Stimulated activated CD8-positive, alpha-beta memory T cell treated with anti-CD3 and anti-CD28 coated beads, Interleukin-2, amount 100 ng/mL, for 1 hour (primary cell): Measurements from ENCODE around the gene KRTAP26-1.

Source experiments
- DNase-seq, 2 donors: peaks; one replicate each; pipeline ENCODE4 v3.0.0-alpha.2; 2020; ENCODE audit warnings: low read depth in 2 of 2

KRTAP26-1 gene

DNA sequence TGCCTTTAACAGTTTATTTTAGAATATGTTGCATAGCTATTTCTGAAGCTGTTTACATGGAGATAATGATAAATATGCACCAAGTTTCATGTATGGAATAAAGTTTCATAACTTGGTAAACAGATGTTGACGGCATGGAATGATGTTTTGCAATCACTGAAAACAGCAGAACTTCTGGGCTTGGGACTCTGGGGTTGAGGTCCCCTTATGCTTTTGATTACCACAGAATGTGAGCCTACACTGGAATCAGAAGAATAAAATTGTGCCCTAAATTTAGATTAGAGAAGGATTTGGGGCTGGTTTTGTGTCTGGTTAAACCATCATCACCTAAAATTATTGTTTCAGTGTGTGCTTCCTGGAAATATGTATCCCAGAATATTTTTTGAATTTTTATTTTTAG, 48.5 kb downstream of the KRTAP26-1 start:
- DNase-seq: no peak

GRCh38 chr21:30271156-30271555, 49.0 kb downstream of the KRTAP26-1 start:
- DNase-seq: no peak

DNA sequence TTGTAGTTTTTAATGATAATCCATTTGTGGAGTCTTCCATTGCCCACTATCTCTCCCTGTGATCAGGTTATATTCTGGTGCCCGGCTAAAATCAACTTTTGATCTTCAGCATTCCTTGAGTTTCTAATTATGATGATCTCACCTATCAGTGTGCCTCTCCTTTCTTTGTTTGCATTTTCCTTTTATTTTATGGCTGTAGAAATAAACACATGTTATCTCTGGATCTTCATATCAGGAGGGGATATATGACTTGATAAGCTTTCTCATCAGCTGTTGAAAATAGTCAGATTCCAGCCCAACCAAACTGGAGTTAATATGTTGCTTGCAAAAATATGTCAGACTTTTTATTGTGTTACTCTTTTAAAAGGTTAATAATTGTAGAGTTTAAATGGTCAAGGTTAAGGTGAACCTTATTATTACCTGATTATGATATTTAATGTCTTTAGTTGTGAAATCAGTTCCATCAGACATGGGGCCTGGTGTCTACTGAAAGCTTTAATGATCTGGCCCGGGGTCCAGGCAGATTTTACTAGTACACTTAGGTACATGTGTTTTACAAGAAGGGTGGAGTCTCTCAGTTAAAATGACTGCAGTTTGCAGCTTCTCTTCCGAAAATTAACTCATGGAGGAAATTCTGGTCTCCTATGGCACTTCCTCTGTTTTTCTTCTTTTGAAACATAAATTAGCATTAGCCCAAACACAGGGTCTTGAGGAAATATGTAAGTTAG, 50.1 kb downstream of the KRTAP26-1 start:
- no peak for DNase-seq
